SK-MEL-5 (cell line): ENCODE measurements around the gene ABLIM1. TPM values are rescaled to one million over a fixed set of nuclear protein-coding genes. Genes with fewer than 3 reads are reported as not detected.

Experiments used
- DNase-seq: peaks from one replicate; pipeline ENCODE4 v3.0.0-alpha.2; 2016; ENCODE audit warnings: low read depth, low spot score
- in situ Hi-C: cut with HindIII; loops from 2 replicates; pipeline ENCODE4 v1.10.0; 2016; ENCODE audit warnings: low sequenced_read_pairs, high pct_unique_total_duplicates, low pct_unique_long_range_greater_than_20kb
- total RNA-seq: library from RNA; depleted of rRNA; stranded (reverse); fragments of >200 nt; shearing (Covaris generic); gene quantifications from 2 replicates; pipeline ENCODE4 v1.2.3, GENCODE V29; 2014

ABLIM1 gene
- total RNA-seq, 1 experiment from 2014 or later: 19.5 TPM

DNA sequence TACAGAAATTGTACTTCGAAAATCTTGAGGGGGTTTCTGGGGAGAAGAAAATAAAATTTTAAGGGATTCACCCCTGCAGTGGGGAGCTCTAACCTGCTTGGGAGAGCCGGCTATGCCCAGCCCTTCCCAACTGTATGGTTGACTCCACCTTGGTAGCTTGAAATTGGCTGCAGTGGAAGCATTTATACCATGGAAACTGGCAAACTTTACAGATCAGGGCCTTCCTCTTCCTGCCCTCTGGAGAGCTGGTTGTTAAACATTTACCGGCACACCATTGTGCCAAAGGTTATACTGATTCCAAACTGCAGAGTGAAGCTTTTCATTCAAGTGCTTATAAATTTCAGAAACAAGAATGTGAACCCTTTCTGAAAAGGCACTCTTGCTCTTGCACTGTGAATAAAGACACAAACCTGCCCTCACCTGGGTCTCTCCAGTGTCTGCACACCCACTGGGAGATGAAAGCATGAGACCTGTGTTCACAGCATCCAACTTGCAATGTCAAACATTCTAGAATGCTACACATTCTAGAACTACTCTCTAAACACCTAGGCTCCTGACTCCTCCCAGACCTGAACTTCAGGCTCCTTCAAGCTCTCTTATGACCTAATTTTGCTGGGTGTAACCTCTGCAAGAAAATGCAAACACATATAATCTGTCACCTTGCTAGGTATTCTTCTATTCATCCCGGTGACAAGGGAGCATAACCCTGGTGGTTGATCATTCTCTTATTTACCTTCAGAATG lies 44.7 kb downstream of the ABLIM1 start:
- in situ Hi-C loops: no loop called here
- DNase-seq: no peak

DNA sequence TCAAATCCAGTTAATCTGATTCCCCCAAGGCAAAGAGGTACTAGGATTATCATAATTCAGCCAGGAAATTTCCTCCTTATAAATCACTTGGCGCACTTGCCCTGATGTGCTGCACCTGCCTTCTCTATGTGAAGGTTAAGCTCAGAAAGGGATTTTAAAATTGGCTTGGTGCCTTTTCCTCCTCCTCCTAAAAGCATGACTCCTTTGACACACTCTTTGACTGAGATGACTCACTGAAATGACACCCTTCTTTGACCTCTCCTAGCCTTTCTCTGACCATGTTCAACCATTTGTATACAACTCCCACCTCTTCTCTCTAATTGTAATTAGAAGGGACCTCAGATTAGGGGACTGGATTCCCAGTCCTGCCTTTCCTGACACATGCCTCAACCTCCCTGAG lies 46.5 kb downstream of the ABLIM1 start:
- in situ Hi-C loops: no loop called here
- DNase-seq: no peak

DNA sequence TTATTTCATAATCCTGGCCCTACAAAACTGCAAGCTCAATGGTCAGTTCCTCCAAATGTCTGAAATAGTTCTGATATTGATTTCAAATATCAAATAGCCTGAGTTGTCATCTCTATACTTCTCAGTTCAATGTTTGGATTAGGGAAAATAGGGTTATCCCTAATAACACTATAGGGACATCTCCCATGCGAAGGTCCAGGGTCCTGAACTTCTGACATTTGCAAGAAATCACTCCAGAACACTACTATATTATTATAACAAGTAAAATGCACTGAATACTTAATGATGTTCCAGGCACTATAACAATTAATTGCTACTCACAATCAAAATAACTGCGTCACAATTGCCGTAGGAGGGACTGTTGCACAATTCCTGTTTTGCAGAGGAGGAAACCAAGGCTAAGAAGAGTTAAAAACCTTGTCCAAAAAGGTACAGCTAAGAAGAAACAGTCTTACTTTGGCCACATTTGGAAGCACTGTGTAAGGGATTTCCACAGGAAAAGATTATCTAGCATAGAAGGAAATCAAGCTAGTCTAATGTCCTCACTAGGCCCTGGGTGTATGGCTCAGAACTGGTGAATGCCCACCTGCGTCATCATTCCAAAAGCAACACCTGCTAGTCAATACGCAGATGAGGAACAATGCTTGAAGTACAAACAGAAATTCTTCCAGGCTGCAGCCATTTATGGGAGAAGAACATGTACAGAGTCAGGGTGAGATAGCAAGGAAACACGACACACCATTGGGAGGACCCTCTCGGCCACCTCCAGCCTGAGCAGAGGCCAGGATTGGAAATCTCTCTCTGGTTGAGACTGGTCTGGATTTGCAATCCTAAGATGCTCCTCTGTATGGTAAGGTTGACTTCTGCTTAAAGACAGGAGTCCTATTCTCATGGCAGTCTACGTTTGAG lies 48.3 kb downstream of the ABLIM1 start:
- no peak for DNase-seq
- in situ Hi-C loops: no loop called here

DNA sequence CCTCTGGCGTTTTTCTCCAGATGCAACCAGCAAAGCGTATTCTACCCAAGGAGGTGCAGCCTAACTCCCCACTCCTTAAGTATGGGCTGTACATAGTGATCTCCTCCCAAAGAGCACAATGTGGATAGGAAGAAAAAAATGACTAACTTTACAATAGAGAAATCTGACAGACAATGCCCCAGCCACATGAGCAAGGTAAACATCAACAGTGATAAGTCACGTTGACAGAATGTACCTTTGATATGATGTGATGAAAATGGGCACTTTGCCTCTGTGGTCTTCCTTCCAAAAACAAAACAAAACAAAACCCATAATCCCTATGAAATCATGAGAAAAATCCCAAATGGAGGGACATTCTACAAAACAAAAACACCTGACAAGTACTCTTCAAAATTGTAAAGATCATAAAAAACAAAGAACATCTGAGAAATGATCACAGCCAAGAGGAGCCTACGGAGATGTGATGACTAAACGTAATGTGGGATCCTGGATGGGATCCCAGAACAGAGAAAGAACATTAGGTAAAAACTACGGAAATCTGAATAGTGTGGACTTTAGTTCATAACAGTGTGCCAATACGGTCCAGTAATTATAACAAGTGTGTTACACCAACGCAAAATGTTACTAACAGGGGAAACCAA lies 50.6 kb downstream of the ABLIM1 start:
- in situ Hi-C loops: no loop called here
- DNase-seq: no peak

DNA sequence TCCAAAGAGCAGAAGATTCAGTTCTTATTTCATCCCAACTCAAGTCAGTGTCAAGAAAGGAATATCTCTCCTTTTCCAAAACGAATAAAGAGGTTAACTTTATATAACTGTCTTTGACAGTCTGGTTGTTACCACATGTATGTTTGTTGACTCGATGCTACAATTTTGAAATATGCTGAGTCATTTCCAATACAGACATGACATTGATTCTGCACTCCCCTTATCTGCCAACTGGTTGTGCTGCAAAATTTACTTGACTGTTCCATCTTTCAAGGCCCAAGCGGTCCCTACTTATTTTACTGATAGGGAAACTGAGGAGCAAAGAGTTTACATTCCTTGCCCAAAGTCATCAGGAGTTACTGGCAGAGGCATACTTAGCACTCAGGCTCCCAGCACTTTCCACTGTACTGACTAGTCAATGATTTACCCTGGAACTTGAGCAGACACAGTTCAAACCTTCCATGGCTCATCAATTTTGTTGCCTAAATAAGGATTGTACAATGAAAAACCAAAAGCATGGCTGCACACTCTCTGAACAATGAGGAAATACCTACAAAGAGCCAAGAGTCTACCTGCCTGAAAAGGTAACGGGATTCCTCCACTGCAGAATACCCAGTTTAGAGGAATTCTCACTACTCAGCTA lies 52.8 kb downstream of the ABLIM1 start:
- DNase-seq: no peak
- in situ Hi-C loops: no loop called here

DNA sequence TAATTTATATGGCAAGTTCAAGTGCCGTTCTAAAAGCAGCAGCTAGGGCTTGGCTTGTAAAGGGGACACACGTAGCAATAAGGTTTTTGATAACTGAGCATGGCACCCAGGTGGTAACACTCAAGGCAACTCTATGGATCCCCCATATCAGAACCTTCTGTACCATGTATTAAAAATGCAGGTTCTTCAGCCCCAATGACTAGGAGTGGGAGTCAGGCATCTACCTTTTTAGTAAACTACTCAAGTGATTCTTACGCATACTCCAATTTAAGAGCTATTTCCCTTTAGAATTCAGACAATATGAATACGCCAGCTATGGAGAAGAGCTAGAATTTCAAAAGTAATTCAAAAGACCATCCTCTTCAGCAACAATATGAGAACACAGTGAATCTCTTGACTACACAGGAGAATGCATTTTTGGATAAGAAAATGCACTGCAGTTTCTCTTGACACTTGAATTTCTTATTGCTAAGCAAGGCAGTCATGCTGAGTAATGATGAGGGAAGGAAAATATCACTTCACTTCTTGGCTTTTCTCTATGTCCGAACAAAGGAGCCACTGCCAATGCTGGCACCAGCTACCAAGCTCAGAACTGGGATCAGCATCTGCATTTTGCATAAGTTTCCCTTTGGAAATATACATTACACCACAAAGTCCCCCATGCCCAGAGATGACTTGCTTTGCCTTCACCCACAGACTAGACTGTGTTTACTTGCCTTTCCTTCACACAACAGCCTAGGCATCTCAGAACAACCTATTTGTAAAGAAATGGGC lies 53.5 kb downstream of the ABLIM1 start:
- DNase-seq: no peak
- in situ Hi-C loops: no loop called here

DNA sequence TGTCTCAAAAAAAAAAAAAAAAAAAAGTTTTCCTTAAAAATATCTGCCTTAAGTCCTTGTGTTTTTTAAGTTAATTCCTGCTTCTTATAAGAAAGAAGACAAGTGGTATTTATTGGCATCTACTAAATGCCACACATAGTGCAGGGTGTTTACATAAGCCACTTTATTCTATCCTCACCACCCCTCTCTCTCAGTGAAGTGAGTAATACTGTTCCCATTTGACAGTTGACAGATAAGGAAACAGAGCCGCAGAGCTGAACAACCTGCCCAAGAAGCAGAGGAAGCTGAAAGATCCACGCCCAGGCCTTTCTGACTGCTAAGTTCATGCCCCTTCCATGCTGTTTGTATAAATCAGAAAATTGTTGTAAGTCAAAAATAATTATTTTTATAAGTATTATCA lies 54.1 kb downstream of the ABLIM1 start:
- DNase-seq: no peak
- in situ Hi-C loops: no loop called here

DNA sequence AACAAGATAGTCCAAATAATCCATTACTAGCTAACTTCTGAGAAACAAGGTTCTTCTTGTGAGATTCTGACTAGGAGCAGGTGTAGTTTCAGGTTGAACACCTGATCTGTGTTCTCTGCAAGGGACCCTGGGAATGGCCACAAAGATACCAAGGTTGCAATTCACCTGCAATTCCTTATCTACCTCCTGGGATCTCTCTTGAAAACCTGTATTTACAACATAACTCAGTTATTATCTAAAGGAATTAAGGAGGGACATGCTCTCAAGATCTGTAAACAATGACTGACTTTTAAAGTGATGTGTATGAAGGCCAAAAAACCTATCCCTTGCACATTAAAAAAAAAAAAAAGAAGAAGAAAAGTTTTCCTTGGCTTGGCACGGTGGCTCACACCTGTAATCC lies 54.8 kb downstream of the ABLIM1 start:
- in situ Hi-C loops: no loop called here

DNA sequence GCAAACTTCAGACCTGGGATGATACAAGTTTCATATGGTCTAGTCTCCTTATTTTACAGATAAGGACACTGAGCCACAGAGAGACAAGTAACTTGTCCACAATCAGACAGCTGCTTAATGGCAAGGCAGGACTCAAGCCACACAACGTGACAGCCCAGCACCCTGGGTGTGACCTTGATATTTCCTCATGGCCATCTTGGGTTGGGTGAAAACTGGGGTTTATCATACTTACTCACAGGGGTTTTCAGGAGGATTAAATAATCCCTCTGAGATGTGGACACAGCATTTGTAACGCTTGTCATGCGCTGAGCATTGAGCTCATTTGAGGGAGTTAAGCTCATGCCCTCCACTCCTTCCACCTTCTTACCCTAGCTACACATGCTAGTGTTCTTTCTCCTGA lies 58.0 kb downstream of the ABLIM1 start:
- no peak for DNase-seq
- in situ Hi-C loops: no loop called here

More for the DNA sequence above, 54.8 kb downstream of the ABLIM1 start:
- DNase-seq: no peak

DNA sequence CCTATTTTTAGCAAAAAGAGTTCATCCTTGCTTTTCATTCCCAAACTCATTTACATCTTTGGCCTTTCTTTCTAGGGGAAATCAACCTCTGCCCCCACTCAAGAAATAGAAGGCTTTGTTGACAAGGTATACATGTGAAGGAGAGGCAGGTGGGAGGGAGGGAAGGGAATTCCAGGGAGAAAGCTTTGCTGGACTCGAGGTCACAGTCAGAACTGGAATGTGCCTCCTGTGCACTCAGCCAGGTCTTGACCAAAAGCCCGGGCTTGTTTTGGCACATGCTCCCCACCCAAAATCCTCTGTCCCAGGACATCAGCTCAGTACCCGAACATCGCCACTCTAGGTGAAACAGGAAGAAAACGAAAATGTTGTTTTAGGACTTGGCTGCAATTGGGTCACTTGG lies 61.3 kb downstream of the ABLIM1 start:
- in situ Hi-C loops: no loop called here
- no peak for DNase-seq

DNA sequence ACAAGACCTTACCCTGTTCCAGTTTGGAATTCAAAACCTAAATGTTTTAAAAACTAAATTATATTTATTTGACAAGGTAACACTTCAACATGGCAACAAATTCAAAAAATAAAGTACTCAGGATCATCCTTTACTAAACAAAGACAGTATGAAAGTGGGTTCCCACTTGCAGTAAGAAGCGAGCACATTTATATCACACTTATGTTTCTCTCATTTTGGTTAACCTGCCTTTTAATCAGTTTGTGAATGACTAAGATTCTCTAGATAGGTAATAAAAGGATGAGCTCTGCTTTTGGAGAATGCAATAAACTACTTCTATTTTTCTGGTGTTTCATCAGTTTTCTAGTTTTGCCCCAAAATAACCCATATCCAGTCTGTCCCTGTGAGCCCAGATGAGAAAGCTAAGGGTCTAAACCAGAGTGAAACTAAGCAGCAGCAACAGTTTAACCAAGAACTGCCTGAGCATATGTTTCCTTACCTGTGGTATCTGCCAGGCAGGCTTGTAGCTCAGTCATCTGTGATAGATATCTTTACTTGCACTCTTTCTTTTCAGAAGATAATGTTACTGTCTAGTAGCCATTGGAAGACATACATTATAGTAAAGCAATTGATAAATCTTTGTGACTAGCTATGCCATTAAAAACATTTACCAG lies 64.1 kb downstream of the ABLIM1 start:
- DNase-seq: no peak
- in situ Hi-C loops: no loop called here

DNA sequence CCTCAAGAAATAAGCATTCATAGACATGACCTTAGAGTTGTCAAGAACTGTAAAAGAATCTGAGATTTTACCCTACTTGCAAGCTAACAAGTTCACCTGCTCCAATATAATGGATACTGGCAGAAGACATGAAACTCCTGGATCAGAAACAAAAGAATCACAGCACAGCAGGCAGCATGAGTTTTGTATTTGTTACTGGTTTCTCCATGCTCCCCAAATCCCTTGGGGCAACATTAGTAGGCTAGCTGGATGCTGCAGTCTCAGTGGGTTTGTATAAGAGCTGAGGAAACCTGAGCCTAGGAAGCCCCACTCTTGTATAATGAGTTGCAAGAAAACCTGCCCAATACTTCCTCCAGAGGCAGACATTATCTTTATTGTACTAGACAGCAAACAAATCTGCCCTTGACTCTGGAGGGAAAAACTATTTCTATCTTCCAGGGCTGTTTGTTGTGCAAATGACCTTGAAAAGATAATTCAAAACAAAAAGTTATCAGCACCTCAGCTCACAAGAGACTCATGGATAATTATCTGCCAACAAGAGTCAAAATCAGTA lies 64.8 kb downstream of the ABLIM1 start:
- no peak for DNase-seq
- in situ Hi-C loops: no loop called here

DNA sequence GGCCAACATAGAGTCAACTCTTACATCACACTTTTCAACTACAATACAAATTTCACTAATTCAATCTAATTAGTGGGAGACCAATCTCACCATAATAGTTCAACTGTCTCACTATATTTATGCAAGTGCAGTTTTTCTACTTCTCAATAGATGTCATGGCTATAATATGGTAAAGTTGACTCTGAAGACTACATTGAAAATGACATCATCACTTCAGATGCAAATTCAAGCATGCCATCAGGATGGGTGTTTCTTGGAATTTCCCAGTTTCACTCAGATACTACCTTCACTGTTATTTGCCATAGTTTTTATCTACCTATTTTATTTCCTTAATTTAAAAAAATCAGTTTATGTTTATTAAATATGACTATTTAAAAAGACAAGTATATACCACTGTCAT lies 67.1 kb downstream of the ABLIM1 start:
- in situ Hi-C loops: no loop called here
- DNase-seq: no peak

DNA sequence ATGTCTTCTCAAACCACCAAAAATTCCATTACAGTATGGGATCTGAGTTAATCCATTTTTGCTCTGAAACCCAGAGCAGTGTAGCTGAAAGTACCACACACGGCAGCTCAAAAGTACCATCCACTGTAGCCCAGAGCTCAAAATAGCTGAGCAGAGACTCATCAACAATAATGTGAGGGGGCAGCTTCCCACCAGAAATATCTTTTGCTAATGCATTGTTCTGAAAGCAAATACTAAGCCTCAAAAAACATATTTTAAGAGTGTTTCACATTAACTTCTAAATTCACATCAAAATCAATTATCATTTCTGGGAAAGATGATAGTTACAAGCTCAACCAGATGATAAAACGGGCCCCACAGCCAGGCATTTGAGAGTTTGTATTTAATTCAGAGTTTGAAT lies 73.7 kb downstream of the ABLIM1 start:
- in situ Hi-C loops: no loop called here

DNA sequence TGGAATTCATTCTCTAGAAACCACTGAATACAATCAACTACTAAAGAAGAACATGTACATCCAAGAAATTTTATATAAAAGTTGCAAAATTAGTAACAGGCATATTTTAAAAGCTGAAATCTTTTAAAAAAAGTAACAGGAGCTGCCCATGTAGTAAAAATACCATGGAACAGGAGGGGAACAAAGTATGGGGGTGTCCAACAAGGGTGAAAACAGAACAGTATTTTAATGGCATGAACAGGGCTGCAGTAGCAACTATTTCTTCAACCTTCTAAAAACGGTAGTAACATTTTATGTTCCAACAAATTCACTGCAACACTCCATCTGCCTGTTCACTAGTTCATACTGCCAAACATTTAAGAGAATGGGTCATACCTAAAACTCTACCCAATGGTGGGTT lies 77.0 kb downstream of the ABLIM1 start:
- in situ Hi-C loops: no loop called here
- DNase-seq: no peak

More for the DNA sequence above, 73.7 kb downstream of the ABLIM1 start:
- DNase-seq: no peak

DNA sequence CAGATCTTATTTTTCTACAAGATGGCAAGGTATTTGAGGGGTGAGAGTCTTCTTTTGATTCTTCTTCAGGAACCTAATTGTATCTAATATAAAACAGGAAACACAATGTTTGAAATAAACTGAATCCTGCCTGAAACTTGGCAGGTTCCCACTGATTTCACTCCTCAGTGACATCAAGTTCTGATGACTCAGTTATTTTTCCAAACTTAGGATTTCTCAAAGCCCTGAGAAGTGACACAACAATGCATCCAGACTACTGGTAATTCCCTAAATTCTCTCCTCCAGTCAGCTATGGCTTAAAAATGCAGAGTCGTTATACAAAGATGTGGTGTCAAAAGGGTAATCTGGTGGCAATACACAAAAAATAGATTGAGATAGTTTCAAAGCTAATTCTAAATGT lies 80.9 kb downstream of the ABLIM1 start:
- no peak for DNase-seq
- in situ Hi-C loops: no loop called here

DNA sequence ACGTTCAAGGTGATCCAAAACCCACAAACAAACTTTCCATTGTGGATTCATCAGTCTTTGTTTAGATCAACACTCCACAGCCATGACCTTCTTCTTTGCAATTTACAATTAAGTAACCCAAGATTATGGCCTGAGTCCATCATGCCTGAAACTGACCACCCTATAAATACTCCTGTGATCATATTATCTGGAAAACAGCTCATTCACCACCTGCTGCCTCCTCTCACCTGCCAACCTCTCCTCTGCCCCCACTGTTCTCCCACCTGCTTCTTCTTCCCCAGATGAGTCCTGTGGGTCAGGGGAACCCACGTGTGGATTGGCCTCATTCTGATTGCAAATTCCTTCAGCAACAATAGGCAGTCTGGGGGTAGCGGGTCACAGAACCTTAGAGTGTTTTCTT lies 81.4 kb downstream of the ABLIM1 start:
- DNase-seq: no peak
- in situ Hi-C loops: no loop called here
